ENCODE measurements around the gene TEX13A.
"Not testable (repeated sequence)": the region's sequence is repeated elsewhere in the genome, so short reads cannot be mapped to it uniquely, and the experiment has no call there.

Gene TEX13A

GRCh38 chrX:105220636-105221035, at the start of gene TEX13A:
TSS of gene TEX13A (minus strand) at chrX:105220694. CDS start at chrX:105220397, 297 bp downstream.
- FAIRE-seq: no peak

- FAIRE-seq: no peak
Observed at GRCh38 chrX:105269386-105269785, 48.9 kb upstream of the TEX13A start.

- FAIRE-seq: no peak
Observed at GRCh38 chrX:105267167-105267566, 46.7 kb upstream of the TEX13A start.

- no peak for FAIRE-seq
Observed at GRCh38 chrX:105266456-105266855, 46.0 kb upstream of the TEX13A start.

- no peak for FAIRE-seq
Observed at GRCh38 chrX:105265093-105265492, 44.6 kb upstream of the TEX13A start.

GRCh38 chrX:105263801-105264200, 43.3 kb upstream of the TEX13A start:
- FAIRE-seq: no peak

GRCh38 chrX:105263171-105263570, 42.7 kb upstream of the TEX13A start:
- FAIRE-seq: no peak

GRCh38 chrX:105260291-105261043, 40.0 kb upstream of the TEX13A start:
- no peak for FAIRE-seq

- FAIRE-seq: no peak
Observed at GRCh38 chrX:105241056-105241455, 20.6 kb upstream of the TEX13A start.

GRCh38 chrX:105237407-105237806, 16.9 kb upstream of the TEX13A start:
- FAIRE-seq: not testable (repeated sequence)

- no peak for FAIRE-seq
Observed at GRCh38 chrX:105229146-105229545, 8.7 kb upstream of the TEX13A start.

GRCh38 chrX:105228602-105229001, 8.1 kb upstream of the TEX13A start:
- FAIRE-seq: no peak

- FAIRE-seq: no peak
Observed at GRCh38 chrX:105226499-105226898, 6.0 kb upstream of the TEX13A start.

- FAIRE-seq: no peak
Observed at GRCh38 chrX:105221374-105221773, 880 bp upstream of the TEX13A start.

GRCh38 chrX:105219454-105220401, 766 bp downstream of the TEX13A start:
- no peak for FAIRE-seq

GRCh38 chrX:105211066-105211575, 9.4 kb downstream of the TEX13A start:
- no peak for FAIRE-seq

GRCh38 chrX:105210258-105210657, 10.2 kb downstream of the TEX13A start:
- FAIRE-seq: no peak

- FAIRE-seq: no peak
Observed at GRCh38 chrX:105209406-105209805, 11.1 kb downstream of the TEX13A start.

GRCh38 chrX:105191878-105192277, 28.6 kb downstream of the TEX13A start:
- no peak for FAIRE-seq

GRCh38 chrX:105190252-105190853, 30.1 kb downstream of the TEX13A start:
- peak; percentile 33 for FAIRE-seq

- no peak for FAIRE-seq
Observed at GRCh38 chrX:105189093-105189492, 31.4 kb downstream of the TEX13A start.

GRCh38 chrX:105179644-105180043, 40.9 kb downstream of the TEX13A start:
- FAIRE-seq: no peak

GRCh38 chrX:105173071-105173470, 47.4 kb downstream of the TEX13A start:
- no peak for FAIRE-seq

Data from TTC549 (cell line).